Measurements from ENCODE around the gene TTC23L. TPM values are rescaled to one million over a fixed set of nuclear protein-coding genes. Genes with fewer than 3 reads are reported as not detected.

TTC23L gene
- total RNA-seq, 4 donors from 2014 or later: not detected

DNA sequence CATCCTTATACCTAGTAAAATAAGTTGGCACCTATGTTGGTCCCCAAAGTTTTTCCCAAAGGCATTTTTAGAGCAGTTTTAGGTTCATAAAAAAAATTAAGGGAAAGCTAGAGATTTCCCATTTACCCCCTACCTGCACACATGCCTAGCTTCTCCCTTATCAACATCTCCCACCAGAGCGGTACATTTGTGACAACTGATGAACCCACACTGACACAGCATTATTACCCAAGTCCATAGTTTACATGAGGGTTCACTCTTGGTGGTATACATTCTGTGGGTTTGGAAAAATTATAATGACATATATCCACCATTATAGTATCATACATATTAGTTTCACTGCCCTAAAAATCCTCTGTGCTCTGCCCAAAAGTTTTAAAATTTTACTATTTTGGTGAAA is 64.3 kb downstream of the TTC23L start:
- H3K4me1 ChIP-seq: no peaks in the 10 kb centered on the region
- H3K27me3 ChIP-seq: no peaks in the 10 kb centered on the region
- DNase-seq: no peak
- H3K9me3 ChIP-seq: no peaks in the 10 kb centered on the region
- H3K4me3 ChIP-seq: no peak overlapping the region
- TF ChIP-seq CTCF (IDR thresholded peaks at IDR 0.05) (no peak), POLR2A (IDR thresholded peaks at IDR 0.05) (no peak)
- no peak overlapping the region for H3K27ac ChIP-seq
- H3K36me3 ChIP-seq: peaks cover 0 to under 1% (median 0%) of the 10 kb centered on the region in 3 donors

DNA sequence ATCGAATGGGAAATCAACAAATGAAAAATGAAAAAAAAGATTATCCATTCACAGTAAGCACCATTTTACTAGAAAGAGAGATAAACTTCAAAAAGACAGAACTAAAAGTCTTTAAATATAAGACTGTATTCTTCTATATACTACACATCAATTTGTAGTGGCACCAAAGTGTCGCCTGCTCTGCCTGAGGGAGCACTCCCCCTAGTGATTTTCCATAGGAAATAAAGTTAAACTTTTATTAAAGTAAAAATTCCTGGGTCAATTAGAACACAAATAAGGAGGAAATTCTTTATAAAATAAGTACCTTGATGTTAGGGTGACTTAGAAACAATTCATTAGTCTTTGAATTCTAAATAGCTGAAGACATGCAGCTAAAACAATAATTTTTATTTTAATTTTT is 66.6 kb downstream of the TTC23L start:
- Histone ChIP-seq H3K9me3 (no peaks in the 10 kb centered on the region), H3K36me3 (peaks cover 0 to 12% (median 0%) of the 10 kb centered on the region in 3 donors), H3K4me1 (no peaks in the 10 kb centered on the region), H3K27me3 (no peaks in the 10 kb centered on the region), H3K27ac (no peak overlapping the region), H3K4me3 (no peak overlapping the region)
- no peak for TF ChIP-seq POLR2A (IDR thresholded peaks at IDR 0.05)
- TF ChIP-seq CTCF (IDR thresholded peaks at IDR 0.05): peak in 1 of 6 experiments; percentile 18
- DNase-seq: no peak

DNA sequence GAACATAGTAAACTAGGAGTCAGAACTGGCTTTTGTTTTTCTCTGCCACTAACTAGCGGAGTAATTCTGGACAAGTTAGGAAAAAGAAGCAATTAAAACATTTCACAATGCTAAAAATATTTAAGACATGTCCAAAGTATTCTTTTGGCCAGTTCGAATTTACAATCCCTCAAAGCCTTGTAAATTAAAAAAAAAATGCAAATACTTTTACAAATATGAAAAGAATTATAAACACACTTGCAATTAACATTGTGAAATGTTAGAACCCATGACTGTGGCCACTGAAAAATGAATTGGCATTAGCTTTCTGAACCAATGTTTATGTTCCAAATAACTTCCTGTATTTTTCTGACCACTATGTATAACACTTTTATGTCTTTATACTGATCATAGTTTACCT is 74.1 kb downstream of the TTC23L start:
- no peaks in the 10 kb centered on the region for H3K27me3 ChIP-seq
- H3K4me3 ChIP-seq: no peak overlapping the region
- no peak for DNase-seq
- no peaks in the 10 kb centered on the region for H3K9me3 ChIP-seq
- no peak for TF ChIP-seq POLR2A (IDR thresholded peaks at IDR 0.05)
- no peak for TF ChIP-seq CTCF (IDR thresholded peaks at IDR 0.05)
- H3K27ac ChIP-seq: no peak overlapping the region
- H3K4me1 ChIP-seq: peaks cover 0 to 27% (median 13%) of the 10 kb centered on the region in 4 donors
- peaks cover 0 to 29% (median 0%) of the 10 kb centered on the region in 3 donors for H3K36me3 ChIP-seq

DNA sequence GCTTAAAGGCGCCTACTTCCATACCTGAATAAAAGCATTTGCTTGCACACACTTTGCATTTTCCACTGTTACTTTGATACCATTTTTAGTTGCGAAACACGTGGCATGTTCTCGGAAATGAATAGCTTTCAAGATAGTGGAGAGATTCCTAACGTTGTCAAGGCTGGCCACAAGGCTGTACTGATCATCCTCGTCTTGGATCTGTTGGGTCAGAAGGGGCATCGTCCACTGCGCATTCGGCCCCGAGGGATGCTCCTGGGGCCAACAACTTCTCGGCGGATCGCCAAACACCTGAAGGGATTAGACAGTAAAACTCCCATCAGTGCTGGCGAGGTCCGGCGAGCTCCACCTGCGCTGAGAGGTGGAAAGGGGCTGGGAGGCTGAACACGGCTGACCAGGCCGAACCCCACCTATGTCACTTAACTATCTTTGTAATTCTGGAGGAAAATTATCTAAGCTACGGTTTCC is 75.7 kb downstream of the TTC23L start:
- TF ChIP-seq POLR2A (IDR thresholded peaks at IDR 0.05) (no peak), CTCF (IDR thresholded peaks at IDR 0.05) (no peak)

DNA sequence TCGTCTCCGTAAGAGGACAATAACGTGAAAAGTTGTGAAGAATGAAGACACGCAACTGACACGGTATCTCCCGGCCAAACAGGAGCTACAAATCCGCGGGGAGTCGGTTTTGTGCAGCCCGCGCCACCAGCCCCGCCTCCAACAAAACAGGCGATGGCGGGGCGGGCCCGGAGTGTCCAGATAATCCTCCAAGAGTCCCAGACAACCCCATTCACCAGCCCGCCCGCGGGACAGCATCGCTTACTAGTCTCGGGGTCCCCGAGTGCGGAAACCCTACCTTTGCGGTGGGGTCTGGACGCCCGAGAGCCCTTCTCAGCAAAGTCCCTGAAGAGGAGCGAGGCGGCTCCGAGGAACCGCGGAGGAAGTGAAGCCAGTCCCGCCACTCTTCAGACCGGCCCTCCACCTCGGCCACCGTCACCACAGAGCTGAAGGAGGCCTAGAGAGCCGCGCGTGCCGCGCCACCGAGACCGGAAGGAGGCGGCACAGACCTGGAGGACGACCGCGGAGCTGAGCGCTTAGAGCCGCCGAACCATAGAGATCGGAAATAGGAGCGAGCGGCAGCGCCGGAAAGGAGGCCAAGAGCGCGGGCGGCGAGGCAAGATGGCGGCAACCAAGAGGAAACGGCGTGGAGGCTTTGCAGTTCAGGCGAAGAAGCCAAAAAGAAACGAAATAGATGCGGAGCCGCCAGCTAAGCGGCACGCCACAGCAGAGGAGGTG is 76.3 kb downstream of the TTC23L start, which contains the start of the genes BRIX1 and RAD1:
BRIX1 (plus strand) TSS at position 573 of the 717 bp plus-strand sequence; CDS start at position 601, 28 bp downstream.
RAD1 (minus strand) TSS at position 366 of the 717 bp plus-strand sequence. CDS start 612 bp downstream, outside the sequence.
- TF ChIP-seq POLR2A (IDR thresholded peaks at IDR 0.05): peak; percentile 59 to 66
- TF ChIP-seq CTCF (IDR thresholded peaks at IDR 0.05): peak in 3 of 6 experiments; percentile 11 to 48 (median 29)
- Histone ChIP-seq H3K27ac (peak within 1 kb of the TSS; percentile 78 to 90 (median 88)), H3K36me3 (peaks cover 0 to 20% (median 0%) of the 10 kb centered on the region in 3 donors), H3K4me3 (peak within 1 kb of the TSS; percentile 77 to 96 (median 86)), H3K9me3 (no peaks in the 10 kb centered on the region), H3K4me1 (peaks cover 0 to 27% (median 13%) of the 10 kb centered on the region in 4 donors), H3K27me3 (no peaks in the 10 kb centered on the region)
- peak; percentile 94 to 98 (median 97) for DNase-seq

More for the DNA sequence above, 75.7 kb downstream of the TTC23L start:
- no peaks in the 10 kb centered on the region for H3K27me3 ChIP-seq
- peak overlapping the region; percentile 78 to 90 (median 88) for H3K27ac ChIP-seq
- peak overlapping the region; percentile 77 to 96 (median 86) for H3K4me3 ChIP-seq
- peak; percentile 21 to 60 (median 54) for DNase-seq
- peaks cover 0 to 27% (median 13%) of the 10 kb centered on the region in 4 donors for H3K4me1 ChIP-seq
- peaks cover 0 to 21% (median 0%) of the 10 kb centered on the region in 3 donors for H3K36me3 ChIP-seq
- no peaks in the 10 kb centered on the region for H3K9me3 ChIP-seq
